IPS DF 19.7 (cell line): ENCODE data around the gene RYR2.
A peak's percentile ranks its signal among the peaks of the same experiment; 100 is the strongest.
"Not testable (repeated sequence)": the region's sequence is repeated elsewhere in the genome, so short reads cannot be mapped to it uniquely, and the experiment has no call there.

ENCODE experiments used
- DNase-seq: peaks from one replicate; pipeline ENCODE4 v3.0.0-alpha.2; 2013; ENCODE audit warnings: low read depth, low spot score

RYR2 gene

GRCh38 chr1:237786066-237786719, 744.2 kb downstream of the RYR2 start:
- no peak for DNase-seq

- no peak for DNase-seq
These were observed 746.1 kb downstream of the RYR2 start for GRCh38 chr1:237788069-237788468.

- no peak for DNase-seq
These were observed 747.6 kb downstream of the RYR2 start for GRCh38 chr1:237789619-237790018.

GRCh38 chr1:237791592-237791991, 749.6 kb downstream of the RYR2 start:
- DNase-seq = no peak

GRCh38 chr1:237792149-237792548, 750.2 kb downstream of the RYR2 start:
- no peak for DNase-seq

GRCh38 chr1:237792726-237793125, 750.7 kb downstream of the RYR2 start:
- no peak for DNase-seq

- no peak for DNase-seq
These were observed 752.1 kb downstream of the RYR2 start for GRCh38 chr1:237794071-237794470.

- no peak for DNase-seq
These were observed 753.6 kb downstream of the RYR2 start for GRCh38 chr1:237795558-237795957.

GRCh38 chr1:237799762-237800474, 757.9 kb downstream of the RYR2 start:
- peak; percentile 38 for DNase-seq

GRCh38 chr1:237804516-237804915, 762.5 kb downstream of the RYR2 start:
- DNase-seq = no peak

- DNase-seq = no peak
These were observed 767.1 kb downstream of the RYR2 start for GRCh38 chr1:237809099-237809498.

- DNase-seq = no peak
These were observed 769.6 kb downstream of the RYR2 start for GRCh38 chr1:237811633-237812032.

GRCh38 chr1:237812061-237812460, 770.1 kb downstream of the RYR2 start:
- DNase-seq = no peak

- DNase-seq = no peak
These were observed 772.4 kb downstream of the RYR2 start for GRCh38 chr1:237814319-237814924.

GRCh38 chr1:237817277-237817676, 775.3 kb downstream of the RYR2 start:
- no peak for DNase-seq

- not testable (repeated sequence) for DNase-seq
These were observed 778.6 kb downstream of the RYR2 start for GRCh38 chr1:237820634-237821033.

- no peak for DNase-seq
These were observed 790.9 kb downstream of the RYR2 start for GRCh38 chr1:237832858-237833257.

GRCh38 chr1:237834048-237834447, 792.1 kb downstream of the RYR2 start:
- DNase-seq = no peak

GRCh38 chr1:237834461-237834860, 792.5 kb downstream of the RYR2 start:
- DNase-seq = no peak

GRCh38 chr1:237838320-237838719, 796.3 kb downstream of the RYR2 start:
- DNase-seq = no peak

GRCh38 chr1:237838904-237839534, 797.0 kb downstream of the RYR2 start:
- no peak for DNase-seq

GRCh38 chr1:237841485-237841884, 799.5 kb downstream of the RYR2 start:
- no peak for DNase-seq
